K562 (cell line): Measurements from ENCODE around the gene TRIAP1. TPM values are rescaled to one million over a fixed set of nuclear protein-coding genes. Genes with fewer than 3 reads are reported as not detected.

Experiments
- RERE ChIP-seq: sonication (generic); formaldehyde crosslinking; IDR thresholded peaks from 2 replicates; pipeline ENCODE4 v1.8.0; 2023; ENCODE audit warnings: missing genetic modification reagents, mild to moderate bottlenecking, borderline replicate concordance
- SMARCA4 ChIP-seq: fragments of 450-650 bp; IDR thresholded peaks from 2 replicates; pipeline ENCODE4 v1.6.1; 2016
- THAP12 ChIP-seq: fragments of 250-450 bp; sonication (Bioruptor Pico); IDR thresholded peaks from 2 replicates; pipeline ENCODE4 v1.9.0; 2021; ENCODE audit warnings: mild to moderate bottlenecking, inconsistent platforms
- polyA plus RNA-seq, 8 experiments: library from polyadenylated mRNA; depleted of rRNA in 4 of 8; stranded (reverse) in 5 of 8; unstranded in 3 of 8; fragments of >200 nt; fragmentation: Nextera tagmentation in 2 of 8; fragmentation: Illumina TruSeq in 1 of 8; extraction: Ambion mirVana in 2 of 8; extraction: Trizol in 1 of 8; gene quantifications; 2 replicates each; pipeline versions ENCODE4 v1.2.1 to v1.2.3, GENCODE V29; 2011 to 2014; ENCODE audit warnings: inconsistent platforms in 1 of 8, missing spikeins in 1 of 8
- total RNA-seq, 7 experiments: library from RNA; depleted of rRNA in 6 of 7; stranded (reverse); fragments of >200 nt in 6 of 7; fragmentation: Illumina TruSeq in 2 of 7; extraction: Trizol in 2 of 7; gene quantifications; 2 replicates each; pipeline versions ENCODE4 v1.2.1 to v1.2.3, GENCODE V29; 2011 to 2021; ENCODE audit warnings: low replicate concordance in 1 of 7

The TRIAP1 gene
- total and polyA plus RNA-seq, 9 of the 15 experiments (the other 6 are each of a cell fraction or from before 2014, with no cell fraction given), result 37.3 to 354 (median 65.4) TPM

GRCh38 chr12:120474616-120474960 is 28.4 kb upstream of the TRIAP1 start (continued):
- no peak for TF ChIP-seq RERE (CRISPR knock-in tag)
- no peak for TF ChIP-seq THAP12 (CRISPR knock-in tag)
- TF ChIP-seq SMARCA4, result peak; percentile 54
- TF ChIP-seq, all 486 proteins: peak for 22
